Activated gamma-delta T cell treated with Interleukin-2 at 50 U/mL for 16 hours (primary cell): Measurements from ENCODE around the gene AHRR.

Experiments
- DNase-seq: peaks from one replicate; pipeline ENCODE4 v3.0.0-alpha.2; 2020

AHRR gene

GRCh38 chr5:321726-322251, 275 bp downstream of the AHRR start:
- DNase-seq: no peak

GRCh38 chr5:322281-322941, 897 bp downstream of the AHRR start:
- DNase-seq: no peak

GRCh38 chr5:322942-323879, 1.7 kb downstream of the AHRR start:
- DNase-seq: no peak

- DNase-seq: no peak
Measured at GRCh38 chr5:324736-325612, 3.5 kb downstream of the AHRR start.

GRCh38 chr5:326109-326508, 4.6 kb downstream of the AHRR start:
- DNase-seq: no peak

GRCh38 chr5:329121-329735, 7.7 kb downstream of the AHRR start:
- no peak for DNase-seq

GRCh38 chr5:329768-330167, 8.3 kb downstream of the AHRR start:
- DNase-seq: no peak

- DNase-seq: no peak
Measured at GRCh38 chr5:332843-333242, 11.3 kb downstream of the AHRR start.

- no peak for DNase-seq
Measured at GRCh38 chr5:333945-334344, 12.4 kb downstream of the AHRR start.

GRCh38 chr5:334903-335739, 13.6 kb downstream of the AHRR start:
- DNase-seq: no peak

- no peak for DNase-seq
Measured at GRCh38 chr5:335740-336038, 14.2 kb downstream of the AHRR start.

- DNase-seq: no peak
Measured at GRCh38 chr5:337563-338130, 16.1 kb downstream of the AHRR start.

- DNase-seq: no peak
Measured at GRCh38 chr5:342501-343460, 21.3 kb downstream of the AHRR start.

GRCh38 chr5:343461-344401, 22.2 kb downstream of the AHRR start:
- no peak for DNase-seq

- no peak for DNase-seq
Measured at GRCh38 chr5:344668-345067, 23.2 kb downstream of the AHRR start.

GRCh38 chr5:345404-346195, 24.1 kb downstream of the AHRR start:
- DNase-seq: no peak

- DNase-seq: no peak
Measured at GRCh38 chr5:346229-346935, 24.9 kb downstream of the AHRR start.
